HG03095 (cell line): ENCODE data around the gene ELF5.

Source experiments
- ATAC-seq: cut with Tn5 transposase; IDR thresholded peaks from one replicate; pipeline ENCODE4 v1.9.1; 2021; ENCODE audit warnings: moderate library complexity; ENCODE audit not compliant: unreplicated experiment

Gene ELF5

GRCh38 chr11:34493926-34494595, 19.5 kb downstream of the ELF5 start:
- ATAC-seq, result no peak

GRCh38 chr11:34493468-34493867, 20.1 kb downstream of the ELF5 start:
- ATAC-seq, result no peak

- ATAC-seq, result no peak
These were observed 20.7 kb downstream of the ELF5 start for GRCh38 chr11:34492806-34493414.

GRCh38 chr11:34490304-34490703, 23.3 kb downstream of the ELF5 start:
- no peak for ATAC-seq

- ATAC-seq, result no peak
These were observed 24.6 kb downstream of the ELF5 start for GRCh38 chr11:34488855-34489557.

- ATAC-seq, result no peak
These were observed 26.2 kb downstream of the ELF5 start for GRCh38 chr11:34487430-34487829.

GRCh38 chr11:34483106-34483874, 30.3 kb downstream of the ELF5 start:
- ATAC-seq, result no peak

- ATAC-seq, result no peak
These were observed 32.3 kb downstream of the ELF5 start for GRCh38 chr11:34481307-34481706.

- no peak for ATAC-seq
These were observed 33.3 kb downstream of the ELF5 start for GRCh38 chr11:34480314-34480713.

GRCh38 chr11:34478845-34479663, 34.5 kb downstream of the ELF5 start:
- no peak for ATAC-seq

GRCh38 chr11:34476849-34477248, 36.7 kb downstream of the ELF5 start:
- ATAC-seq, result no peak

GRCh38 chr11:34475656-34476055, 37.9 kb downstream of the ELF5 start:
- ATAC-seq, result no peak

GRCh38 chr11:34473603-34474169, 39.9 kb downstream of the ELF5 start:
- no peak for ATAC-seq

GRCh38 chr11:34468209-34468841, 45.3 kb downstream of the ELF5 start:
- ATAC-seq, result no peak

GRCh38 chr11:34466802-34467488, 46.6 kb downstream of the ELF5 start:
- ATAC-seq, result no peak

- ATAC-seq, result no peak
These were observed 49.0 kb downstream of the ELF5 start for GRCh38 chr11:34464591-34465051.

GRCh38 chr11:34461215-34461614, 52.4 kb downstream of the ELF5 start:
- ATAC-seq, result no peak

GRCh38 chr11:34460278-34460677, 53.3 kb downstream of the ELF5 start:
- no peak for ATAC-seq

GRCh38 chr11:34459507-34460162, 54.0 kb downstream of the ELF5 start:
- ATAC-seq, result no peak
